Breast epithelium (tissue), 4 donors: ENCODE measurements around the gene ATP2A1. TPM values are rescaled to one million over a fixed set of nuclear protein-coding genes. Genes with fewer than 3 reads are reported as not detected.
"Not testable (repeated sequence)": the region's sequence is repeated elsewhere in the genome, so short reads cannot be mapped to it uniquely, and the experiment has no call there.

Experiments
- DNase-seq, 2 donors: peaks; one replicate each; pipeline ENCODE4 v3.0.0-alpha.2; 2019; ENCODE audit warnings: low spot score in 2 of 2
- H3K27ac ChIP-seq, 2 donors: fragments of 200-600 bp; sonication (generic) in 1 of 2; one replicate each; pipeline ENCODE4 v1.5.1; 2016 to 2019; ENCODE audit warnings: mild to moderate bottlenecking in 1 of 2
- H3K27me3 ChIP-seq, 2 donors: fragments of 200-600 bp; sonication (generic) in 1 of 2; one replicate each; pipeline versions ENCODE4 v1.5.1 to v1.6.0; 2017 to 2019; ENCODE audit warnings: control low read depth in 1 of 2, mild to moderate bottlenecking in 1 of 2
- H3K36me3 ChIP-seq: fragments of 200-600 bp; one replicate; pipeline ENCODE4 v1.5.1; 2019
- H3K4me1 ChIP-seq, 2 donors: fragments of 200-600 bp; sonication (generic); one replicate each; pipeline ENCODE4 v1.5.1; 2016 to 2019; ENCODE audit warnings: control low read depth in 1 of 2
- H3K4me3 ChIP-seq, 3 donors: fragments of 200-600 bp; sonication (generic); 1 replicate in 2 of 3; 2 replicates in 1 of 3; pipeline ENCODE4 v1.5.1; 2016 to 2019; ENCODE audit warnings: mild to moderate bottlenecking in 3 of 3, moderate library complexity in 2 of 3
- H3K9me3 ChIP-seq, 2 donors: fragments of 200-600 bp; sonication (generic) in 1 of 2; one replicate each; pipeline ENCODE4 v1.5.1; 2016 to 2019; ENCODE audit warnings: control low read depth in 1 of 2
- POLR2A ChIP-seq: fragments of 450-650 bp; IDR thresholded peaks from one replicate; pipeline ENCODE4 v1.6.1; 2016; ENCODE audit warnings: antibody characterized with exemption, mild to moderate bottlenecking, moderate library complexity
- POLR2AphosphoS5 ChIP-seq, 3 donors: sonication (generic); formaldehyde crosslinking; IDR thresholded peaks; one replicate each; pipeline ENCODE4 v1.6.1; 2017; ENCODE audit warnings: antibody characterized with exemption in 3 of 3
- intact Hi-C: fragments of 100-400 bp; cut with DNase I; formaldehyde crosslinking; loops from one replicate; pipeline ENCODE4 v1.15.1; 2023; ENCODE audit warnings: low total_unique reads
- total RNA-seq, 3 donors: library from RNA; depleted of rRNA; stranded (reverse); fragments of >200 nt; gene quantifications; one replicate each; pipeline ENCODE4 v1.1.0, GENCODE V29; 2016
- TF ChIP-seq, protein P1 (sequence below), 3 donors: fragments of 450-650 bp; IDR thresholded peaks; one replicate each; pipeline ENCODE4 v1.5.1; 2016 to 2017; ENCODE audit warnings: antibody characterized with exemption in 3 of 3, mild to moderate bottlenecking in 3 of 3, moderate library complexity in 3 of 3

The ATP2A1 gene
- total RNA-seq, 3 donors from 2014 or later = 0.15 to 0.48 (median 0.33) TPM

DNA sequence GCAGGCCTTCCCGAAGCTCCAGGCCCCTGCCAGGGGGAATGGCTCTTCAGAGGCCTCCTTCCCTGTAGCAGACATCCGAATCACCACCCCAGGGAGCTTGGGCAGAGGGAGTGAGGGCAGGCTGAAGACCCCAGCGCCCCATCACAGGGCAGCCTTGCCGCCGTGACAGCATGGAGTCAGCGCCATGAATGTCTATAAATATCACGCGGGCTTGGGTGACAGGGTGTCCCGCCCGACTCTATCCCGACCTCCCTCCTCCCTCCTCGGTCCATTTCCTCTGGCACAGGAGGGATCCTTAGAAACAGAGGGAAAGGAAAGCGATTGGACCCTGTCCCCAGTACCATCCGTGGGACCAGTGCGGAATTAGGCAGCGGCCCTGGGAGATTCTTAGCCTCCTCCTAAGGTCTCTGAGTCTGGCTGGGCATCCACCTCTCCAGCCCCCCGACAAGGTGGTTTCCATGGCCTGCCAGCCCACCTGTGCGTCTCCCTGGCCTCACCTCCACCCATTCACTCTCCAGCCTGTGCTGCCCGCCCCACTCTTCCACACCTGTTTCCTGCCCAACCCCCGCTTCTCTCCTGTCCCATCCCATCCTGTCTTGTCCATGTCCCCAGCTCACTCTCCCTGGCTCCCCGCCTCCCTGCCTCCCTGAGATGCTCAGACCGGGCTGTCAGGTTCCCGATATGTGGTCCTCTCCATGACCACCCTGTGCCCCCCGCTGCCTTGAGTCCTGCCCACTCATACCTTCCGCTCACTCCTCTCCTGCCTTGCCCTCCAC lies 5.1 kb downstream of the ATP2A1 start:
- Histone ChIP-seq H3K4me1 (peaks cover 0 to 4% of the 10 kb centered on the region in 2 donors), H3K36me3 (no peaks in the 10 kb centered on the region), H3K27me3 (no peaks in the 10 kb centered on the region), H3K9me3 (no peaks in the 10 kb centered on the region), H3K4me3 (no peak overlapping the region), H3K27ac (no peak overlapping the region)
- intact Hi-C loops = no loop called here
- TF ChIP-seq POLR2A = no peak
- DNase-seq = no peak

DNA sequence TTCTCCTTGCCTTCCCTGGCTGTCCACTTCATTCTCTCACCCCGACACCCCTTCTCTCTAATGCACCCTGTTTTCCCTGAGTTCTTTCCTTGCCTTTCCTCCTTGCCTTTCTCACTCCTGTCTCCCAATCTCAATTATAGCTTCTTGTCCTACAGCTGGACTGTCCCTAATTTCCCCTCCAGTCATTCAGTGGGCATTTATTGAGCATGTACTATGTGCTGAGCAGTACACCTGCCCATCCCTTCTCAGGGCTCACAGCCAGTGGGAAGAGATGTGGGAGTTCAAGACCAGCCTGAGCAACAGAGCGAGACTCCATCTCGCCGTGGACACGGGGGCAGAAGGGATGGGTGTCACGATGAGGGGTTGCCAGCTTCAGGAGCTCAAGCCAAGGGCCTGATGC lies 5.8 kb downstream of the ATP2A1 start:
- H3K4me3 ChIP-seq = no peak overlapping the region
- intact Hi-C loops = no loop called here
- DNase-seq = no peak
- peaks cover 0 to 3% of the 10 kb centered on the region in 2 donors for H3K4me1 ChIP-seq
- H3K9me3 ChIP-seq = no peaks in the 10 kb centered on the region
- no peak overlapping the region for H3K27ac ChIP-seq
- H3K36me3 ChIP-seq = no peaks in the 10 kb centered on the region
- TF ChIP-seq, protein P1, sequence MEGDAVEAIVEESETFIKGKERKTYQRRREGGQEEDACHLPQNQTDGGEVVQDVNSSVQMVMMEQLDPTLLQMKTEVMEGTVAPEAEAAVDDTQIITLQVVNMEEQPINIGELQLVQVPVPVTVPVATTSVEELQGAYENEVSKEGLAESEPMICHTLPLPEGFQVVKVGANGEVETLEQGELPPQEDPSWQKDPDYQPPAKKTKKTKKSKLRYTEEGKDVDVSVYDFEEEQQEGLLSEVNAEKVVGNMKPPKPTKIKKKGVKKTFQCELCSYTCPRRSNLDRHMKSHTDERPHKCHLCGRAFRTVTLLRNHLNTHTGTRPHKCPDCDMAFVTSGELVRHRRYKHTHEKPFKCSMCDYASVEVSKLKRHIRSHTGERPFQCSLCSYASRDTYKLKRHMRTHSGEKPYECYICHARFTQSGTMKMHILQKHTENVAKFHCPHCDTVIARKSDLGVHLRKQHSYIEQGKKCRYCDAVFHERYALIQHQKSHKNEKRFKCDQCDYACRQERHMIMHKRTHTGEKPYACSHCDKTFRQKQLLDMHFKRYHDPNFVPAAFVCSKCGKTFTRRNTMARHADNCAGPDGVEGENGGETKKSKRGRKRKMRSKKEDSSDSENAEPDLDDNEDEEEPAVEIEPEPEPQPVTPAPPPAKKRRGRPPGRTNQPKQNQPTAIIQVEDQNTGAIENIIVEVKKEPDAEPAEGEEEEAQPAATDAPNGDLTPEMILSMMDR (IDR thresholded peaks at IDR 0.05) = no peak
- H3K27me3 ChIP-seq = no peaks in the 10 kb centered on the region

DNA sequence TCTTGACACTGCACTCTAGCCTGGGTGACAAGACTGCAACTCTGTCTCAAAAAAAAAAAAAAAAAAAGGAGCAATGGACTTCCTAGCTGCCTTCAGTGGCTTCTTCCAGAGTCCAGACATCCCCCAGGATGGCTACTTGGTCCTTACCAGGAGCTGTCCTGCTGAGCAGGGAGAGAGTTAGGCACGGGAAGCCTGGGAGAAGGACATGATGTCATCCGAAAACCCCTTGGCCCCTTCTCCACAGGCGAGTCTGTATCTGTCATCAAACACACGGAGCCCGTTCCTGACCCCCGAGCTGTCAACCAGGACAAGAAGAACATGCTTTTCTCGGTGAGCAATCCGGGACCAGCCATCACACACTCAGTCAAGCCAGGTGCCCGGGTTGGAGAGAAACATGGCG lies 8.7 kb downstream of the ATP2A1 start:
- DNase-seq = no peak

DNA sequence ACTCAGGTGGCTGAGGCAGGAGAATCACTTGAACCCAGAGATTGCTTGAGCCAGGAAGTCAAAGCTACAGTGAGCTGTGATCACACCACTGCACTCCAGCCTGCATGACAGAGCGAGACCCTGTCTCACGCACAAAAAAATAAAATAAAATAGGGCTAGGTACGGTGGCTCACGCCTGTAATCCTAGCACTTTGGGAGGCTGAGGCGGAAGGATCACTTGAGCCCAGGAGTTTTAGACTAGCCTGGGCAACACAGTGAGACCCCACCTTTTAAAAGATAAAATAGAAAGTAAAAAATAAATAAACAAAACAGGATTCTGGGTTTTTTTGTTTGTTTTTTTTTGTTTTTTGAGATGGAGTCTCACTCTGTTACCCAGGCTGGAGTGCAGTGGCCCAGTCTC lies 12.1 kb downstream of the ATP2A1 start:
- H3K9me3 ChIP-seq, DNase-seq, H3K27me3 ChIP-seq, H3K4me1 ChIP-seq, H3K36me3 ChIP-seq, H3K27ac ChIP-seq, intact Hi-C loops, H3K4me3 ChIP-seq: not testable (repeated sequence)

More for the DNA sequence above, 8.7 kb downstream of the ATP2A1 start:
- TF ChIP-seq POLR2A (no peak), POLR2AphosphoS5 (IDR thresholded peaks at IDR 0.05) (no peak)
- TF ChIP-seq, protein P1 (IDR thresholded peaks at IDR 0.05) = no peak
- H3K27me3 ChIP-seq = no peaks in the 10 kb centered on the region
- H3K27ac ChIP-seq = no peak overlapping the region
- no peaks in the 10 kb centered on the region for H3K9me3 ChIP-seq
- H3K4me1 ChIP-seq = no peaks in the 10 kb centered on the region
- intact Hi-C loops = no loop called here
- H3K4me3 ChIP-seq = no peak overlapping the region
- no peaks in the 10 kb centered on the region for H3K36me3 ChIP-seq

DNA sequence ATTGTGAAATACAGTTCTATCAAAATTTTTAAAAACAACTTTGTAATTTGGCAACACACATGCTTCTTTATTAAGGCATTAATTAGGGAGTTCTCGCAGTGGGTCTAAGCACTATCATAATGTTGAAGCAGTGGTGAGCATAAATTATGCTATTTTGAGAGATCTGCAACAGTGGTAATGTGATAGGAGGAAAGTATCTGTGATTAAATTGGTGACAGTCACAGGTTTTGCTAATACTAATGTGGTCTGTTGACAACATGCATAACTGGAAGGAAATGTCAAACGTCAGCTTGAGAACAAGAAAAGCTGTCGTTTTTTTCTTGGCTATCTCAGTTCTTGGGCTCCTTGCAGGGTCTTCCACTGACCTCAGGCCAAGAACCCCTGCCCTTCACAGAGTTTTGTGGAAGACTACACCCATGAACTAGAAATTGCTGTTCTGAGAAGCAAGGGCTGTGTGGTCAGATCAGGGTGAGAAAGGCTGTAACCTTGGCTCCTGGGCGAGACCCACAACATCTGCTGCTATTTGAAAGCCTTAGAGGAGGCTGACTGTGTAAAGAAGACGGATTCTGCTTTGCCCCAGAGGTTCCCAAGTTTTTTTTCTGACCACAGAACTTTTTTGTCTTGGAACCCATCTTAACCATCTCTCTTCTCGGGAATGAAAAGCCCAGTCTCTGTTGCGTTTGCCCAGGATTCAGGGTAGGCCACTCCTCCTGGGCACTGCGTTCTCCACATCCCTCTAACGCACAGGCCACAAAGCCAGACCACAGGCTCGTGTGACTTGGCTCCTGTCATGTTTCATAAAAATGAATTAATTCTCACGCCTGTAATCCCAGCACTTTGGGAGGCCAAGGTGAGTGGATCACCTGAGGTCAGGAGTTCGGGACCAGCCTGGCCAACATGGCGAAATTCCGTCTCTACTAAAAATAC lies 13.9 kb downstream of the ATP2A1 start:
- Histone ChIP-seq H3K9me3 (no peaks in the 10 kb centered on the region), H3K4me1 (no peaks in the 10 kb centered on the region), H3K36me3 (no peaks in the 10 kb centered on the region), H3K27me3 (no peaks in the 10 kb centered on the region), H3K4me3 (no peak overlapping the region), H3K27ac (no peak overlapping the region)
- intact Hi-C loops = no loop called here
- TF ChIP-seq, protein P1 (IDR thresholded peaks at IDR 0.05) = no peak
- no peak for DNase-seq

DNA sequence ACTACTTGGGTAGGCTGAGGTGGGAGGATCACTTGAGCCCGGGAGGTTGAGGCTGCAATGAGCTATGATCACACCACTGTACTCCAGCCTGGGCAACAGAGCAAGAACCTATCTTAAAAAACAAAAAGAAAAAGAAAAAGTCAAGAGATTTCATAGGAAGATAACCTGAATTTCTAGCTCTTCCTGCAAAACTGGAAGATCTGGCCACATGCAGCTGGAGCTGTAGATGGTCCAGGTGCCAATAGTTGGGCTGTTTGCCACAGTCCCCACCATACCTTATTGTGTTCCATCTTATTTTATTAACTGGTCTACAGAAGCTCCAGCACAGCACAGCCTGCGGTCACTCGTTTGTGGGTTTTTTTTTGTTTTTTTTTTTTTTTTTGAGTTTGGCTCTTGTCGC lies 15.0 kb downstream of the ATP2A1 start:
- DNase-seq = no peak
- no peak for TF ChIP-seq POLR2AphosphoS5 (IDR thresholded peaks at IDR 0.05)
- TF ChIP-seq, protein P1 (IDR thresholded peaks at IDR 0.05) = no peak

More for the DNA sequence above, 15.0 kb downstream of the ATP2A1 start:
- intact Hi-C loops = no loop called here
- Histone ChIP-seq H3K4me3 (no peak overlapping the region), H3K4me1 (no peaks in the 10 kb centered on the region), H3K27ac (no peak overlapping the region), H3K27me3 (no peaks in the 10 kb centered on the region), H3K9me3 (no peaks in the 10 kb centered on the region), H3K36me3 (no peaks in the 10 kb centered on the region)
